ENCODE data around the gene SH3GLB2. TPM values are rescaled to one million over a fixed set of nuclear protein-coding genes. Genes with fewer than 3 reads are reported as not detected.

Gene SH3GLB2
- total RNA-seq, 1 experiment from 2014 or later: 44.1 TPM

DNA sequence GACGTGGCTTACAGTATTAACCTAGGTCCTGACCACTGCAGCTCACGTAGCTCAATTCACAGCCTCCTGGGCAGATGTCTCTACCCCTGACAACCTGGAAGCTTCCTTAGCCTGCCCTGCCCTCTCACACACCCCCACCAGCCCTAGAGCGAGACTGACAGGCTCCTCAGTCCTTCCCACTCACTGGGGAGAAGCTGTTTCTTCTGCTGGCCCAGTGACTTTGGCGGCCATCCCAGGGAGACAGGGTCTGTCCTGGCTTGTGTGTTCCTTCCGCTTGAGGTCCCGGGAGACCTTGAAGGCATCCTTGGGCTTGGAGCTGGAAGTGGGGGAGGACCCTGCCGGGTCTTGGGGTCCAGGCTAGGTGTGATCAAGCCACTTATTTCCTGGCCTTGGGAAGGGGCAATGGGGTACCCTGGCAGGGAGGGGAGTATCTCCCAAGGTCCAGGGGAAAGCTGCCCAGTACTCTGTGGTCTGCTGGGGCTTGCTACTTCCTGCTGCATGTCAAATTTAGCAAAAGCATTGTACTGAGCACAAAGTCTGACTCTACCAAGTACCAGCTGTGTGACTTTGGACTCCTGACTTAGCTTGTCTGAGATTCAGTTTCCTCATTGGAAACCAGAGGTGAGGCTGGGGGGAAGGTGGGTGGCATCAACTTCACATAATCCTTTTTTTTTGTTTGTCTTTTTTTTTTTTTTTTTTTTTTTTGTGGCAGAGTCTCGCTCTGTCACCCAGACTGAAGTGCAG lies 10.2 kb upstream of the SH3GLB2 start:
- peak overlapping the region; percentile 78; the same call in 1 of the 2 replicates for H3K4me3 ChIP-seq (ENCODE audit: low read length)
- no peaks in the 10 kb centered on the region for H3K36me3 ChIP-seq (ENCODE audit: low read depth, low read length)
- H2AFZ ChIP-seq (ENCODE audit: low read length): no peak overlapping the region
- no peak overlapping the region for H3K27ac ChIP-seq (ENCODE audit: low read length)
- H3K9ac ChIP-seq (ENCODE audit: low read length): no peak overlapping the region
- no peaks in the 10 kb centered on the region for H3K9me2 ChIP-seq (replicated peaks; ENCODE audit: low read length)
- no TSS peak for BruUV-seq (replicated peaks)
- DNase-seq: no peak
- TF ChIP-seq EZH2 (IDR thresholded peaks at IDR 0.05; ENCODE audit: low read length, unreplicated experiment): no peak
- no peak for TF ChIP-seq CTCF (conservative IDR thresholded peaks at IDR 0.05; ENCODE audit: low read depth, low read length)
- TF ChIP-seq EZH2phosphoT487 (IDR thresholded peaks at IDR 0.05; ENCODE audit: borderline replicate concordance, low read length): no peak
- H3K27me3 ChIP-seq (ENCODE audit: low read length): no peaks in the 10 kb centered on the region
- peaks cover 8% of the 10 kb centered on the region; the same call in 1 of the 2 replicates for H3K4me1 ChIP-seq (ENCODE audit: insufficient read depth, low read length)
- no peaks in the 10 kb centered on the region for H3F3A ChIP-seq (ENCODE audit: low read length, unreplicated experiment)
- H3K79me2 ChIP-seq (ENCODE audit: low read length): peaks cover 21% of the 10 kb centered on the region
- no peaks in the 10 kb centered on the region for H4K20me1 ChIP-seq (ENCODE audit: low read length)
- no peak for ATAC-seq
- CTCF ChIA-PET: interaction anchor here (0.6 kb wide), 1 partner anchor 197 kb away, joined by 3 read pairs; no protein-coding TSS in a partner anchor
- H3K9me3 ChIP-seq (ENCODE audit: low read length): no peaks in the 10 kb centered on the region
- POLR2A ChIA-PET (ENCODE audit: unreplicated experiment): no interaction called here
- intact Hi-C loops (cut with micrococcal nuclease): no loop called here
- H3K4me2 ChIP-seq (ENCODE audit: low read length): peak overlapping the region; percentile 94

DNA sequence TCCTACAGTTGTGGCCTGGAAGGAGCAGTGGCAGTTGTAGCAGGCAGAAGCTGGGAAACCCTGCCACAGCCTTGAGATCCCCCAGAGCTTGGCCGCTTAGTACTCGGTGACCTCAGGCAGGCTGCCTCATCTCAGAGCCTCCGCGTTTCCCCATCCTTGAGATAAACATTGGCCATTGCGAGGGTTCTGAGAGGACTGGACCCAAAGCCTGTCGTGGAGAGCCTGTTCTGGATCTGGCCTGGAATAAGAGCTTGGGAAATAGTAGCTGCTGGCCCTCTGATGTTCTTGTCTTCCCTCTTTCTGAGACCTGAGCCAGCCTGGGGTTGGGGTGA lies 9.6 kb upstream of the SH3GLB2 start:
- Histone ChIP-seq H3K4me2 (ENCODE audit: low read length) (peak overlapping the region; percentile 94), H3K27ac (ENCODE audit: low read length) (no peak overlapping the region), H3K9me2 (replicated peaks; ENCODE audit: low read length) (no peaks in the 10 kb centered on the region), H3K36me3 (ENCODE audit: low read depth, low read length) (no peaks in the 10 kb centered on the region), H2AFZ (ENCODE audit: low read length) (no peak overlapping the region), H3K79me2 (ENCODE audit: low read length) (peaks cover 21% of the 10 kb centered on the region), H3K9ac (ENCODE audit: low read length) (no peak overlapping the region), H3K4me1 (ENCODE audit: insufficient read depth, low read length) (peaks cover 8% of the 10 kb centered on the region; the same call in 1 of the 2 replicates), H3F3A (ENCODE audit: low read length, unreplicated experiment) (no peaks in the 10 kb centered on the region), H3K9me3 (ENCODE audit: low read length) (no peaks in the 10 kb centered on the region), H3K27me3 (ENCODE audit: low read length) (no peaks in the 10 kb centered on the region), H3K4me3 (ENCODE audit: low read length) (peak overlapping the region; percentile 78), H4K20me1 (ENCODE audit: low read length) (no peaks in the 10 kb centered on the region)
- TF ChIP-seq EZH2phosphoT487 (IDR thresholded peaks at IDR 0.05; ENCODE audit: borderline replicate concordance, low read length) (no peak), EZH2 (IDR thresholded peaks at IDR 0.05; ENCODE audit: low read length, unreplicated experiment) (no peak), CTCF (conservative IDR thresholded peaks at IDR 0.05; ENCODE audit: low read depth, low read length) (no peak)
- intact Hi-C loops (cut with micrococcal nuclease): no loop called here
- ATAC-seq (no peak), DNase-seq (no peak)
- ChIA-PET POLR2A (ENCODE audit: unreplicated experiment) (no interaction called here), CTCF (interaction anchor here (0.6 kb wide), 1 partner anchor 196 kb away, joined by 3 read pairs; no protein-coding TSS in a partner anchor)
- no TSS peak for BruUV-seq (replicated peaks)
